Measurements from ENCODE around the gene TEX48.

Gene TEX48

DNA sequence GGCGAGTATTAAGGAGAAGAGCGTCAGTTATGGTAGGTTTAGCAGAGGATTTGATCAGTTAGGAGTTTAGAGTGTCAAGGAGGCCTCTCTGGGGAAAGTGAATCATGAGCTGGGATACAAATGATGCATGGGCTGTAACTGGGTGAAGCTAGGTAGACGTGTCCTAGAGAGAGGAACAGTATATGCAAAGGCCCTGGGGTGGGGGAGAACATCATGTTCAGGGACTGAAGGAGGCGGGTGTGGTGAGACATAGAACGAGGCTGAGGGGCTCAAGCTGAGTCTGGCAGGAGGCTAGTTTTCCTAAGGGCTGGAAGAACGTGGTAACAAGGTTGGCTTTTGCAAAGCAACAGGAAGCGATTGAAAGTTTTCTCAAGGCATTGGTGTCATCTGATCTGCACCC, 60.4 kb downstream of the TEX48 start:
- DNase-seq (ENCODE audit: low read depth) = no peak

DNA sequence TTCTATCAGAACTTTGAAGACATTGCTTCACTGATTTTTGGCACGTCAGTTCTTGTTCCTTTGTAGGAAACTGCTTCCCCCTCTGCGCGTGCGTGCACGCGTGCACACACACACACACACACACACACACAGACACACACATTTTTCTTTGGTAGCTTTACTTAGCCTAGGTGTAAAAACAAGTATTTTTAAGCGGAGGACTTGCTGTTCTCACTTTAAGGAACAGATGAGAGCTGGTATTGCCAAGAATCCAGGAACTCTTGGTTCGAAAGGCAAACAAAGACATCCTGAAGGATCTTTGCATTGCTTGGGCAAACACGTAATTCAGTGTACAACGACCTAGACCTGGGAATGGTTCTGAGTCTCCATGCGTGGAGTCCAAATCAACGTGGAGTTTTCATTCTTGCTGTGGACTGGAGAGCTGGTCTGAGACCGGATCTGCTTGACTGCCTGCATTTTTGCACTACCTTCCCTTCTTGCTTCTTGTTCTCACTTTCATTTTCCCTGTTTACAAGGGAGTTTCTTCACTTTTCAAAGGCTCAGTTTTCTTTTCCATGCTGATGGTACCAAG, 62.7 kb downstream of the TEX48 start:
- DNase-seq (ENCODE audit: low read depth) = no peak

DNA sequence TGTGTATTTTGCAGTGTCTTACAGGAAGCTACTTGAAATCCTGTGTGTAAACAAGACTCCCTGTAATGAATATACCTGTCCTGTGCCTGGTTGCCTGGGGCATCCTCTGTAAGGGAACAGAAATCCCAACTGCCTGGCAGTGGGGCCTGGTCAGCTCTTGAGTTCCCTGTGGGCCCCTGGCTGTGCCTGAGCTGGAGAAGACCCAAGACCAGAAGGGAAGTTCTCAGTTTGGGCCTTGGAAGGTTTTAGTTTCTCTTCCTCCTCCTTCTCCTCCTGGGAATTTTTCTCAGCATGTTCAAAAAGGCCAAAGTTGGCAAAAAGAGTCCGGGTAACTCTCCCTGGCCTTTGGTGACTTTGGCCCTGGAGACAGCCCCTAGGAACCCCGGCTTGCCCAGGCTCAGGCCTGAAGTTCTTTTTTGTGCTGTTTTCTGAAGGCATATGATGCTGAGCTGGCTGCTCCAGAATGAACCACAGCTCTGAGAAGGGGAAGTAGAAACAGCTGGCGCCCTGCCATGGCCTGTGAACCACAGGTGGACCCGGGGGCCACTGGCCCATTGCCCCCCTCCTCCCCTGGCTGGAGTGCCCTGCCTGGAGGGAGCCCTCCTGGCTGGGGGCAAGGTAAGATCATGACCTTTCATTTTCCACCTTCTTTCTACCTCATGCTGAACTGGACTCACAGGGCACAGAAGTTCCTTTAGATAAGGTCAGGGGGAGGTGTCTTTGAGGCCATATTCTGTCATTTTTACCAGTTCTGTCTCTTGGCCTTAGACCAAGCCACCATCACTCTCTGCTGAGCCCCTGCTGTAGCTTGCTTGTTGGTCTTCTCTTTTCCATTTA, 65.1 kb downstream of the TEX48 start:
- no peak for DNase-seq (ENCODE audit: low read depth)
